ENCODE data around the gene NHS.

NHS gene

DNA sequence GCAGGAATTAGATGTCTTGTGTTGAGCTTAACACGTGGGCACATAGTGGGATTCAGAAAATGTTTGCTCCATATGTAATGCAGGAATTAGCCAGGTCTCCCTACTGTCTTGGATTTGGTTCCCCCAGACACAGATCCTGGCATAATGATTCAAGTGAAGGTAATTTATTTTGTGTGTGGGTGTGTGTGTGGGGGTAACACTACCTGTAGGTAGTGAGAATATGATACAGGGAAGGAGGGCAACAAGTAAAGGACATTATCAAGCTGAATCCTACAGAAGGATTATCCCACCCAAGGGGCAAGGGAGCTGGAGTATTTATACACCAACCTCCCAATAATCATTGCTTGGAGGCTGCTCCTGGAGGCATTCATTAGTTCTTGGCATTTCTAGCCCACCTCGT, 101.4 kb downstream of the NHS start:
- TF ChIP-seq POLR2AphosphoS5 (IDR thresholded peaks at IDR 0.05; ENCODE audit: low read depth, low read length), result no peak
- TF ChIP-seq FOXP2 (optimal IDR thresholded peaks at IDR 0.05; ENCODE audit: borderline replicate concordance, extremely low read depth, extremely low read length, insufficient read depth), result no peak
- TF ChIP-seq, protein P1, sequence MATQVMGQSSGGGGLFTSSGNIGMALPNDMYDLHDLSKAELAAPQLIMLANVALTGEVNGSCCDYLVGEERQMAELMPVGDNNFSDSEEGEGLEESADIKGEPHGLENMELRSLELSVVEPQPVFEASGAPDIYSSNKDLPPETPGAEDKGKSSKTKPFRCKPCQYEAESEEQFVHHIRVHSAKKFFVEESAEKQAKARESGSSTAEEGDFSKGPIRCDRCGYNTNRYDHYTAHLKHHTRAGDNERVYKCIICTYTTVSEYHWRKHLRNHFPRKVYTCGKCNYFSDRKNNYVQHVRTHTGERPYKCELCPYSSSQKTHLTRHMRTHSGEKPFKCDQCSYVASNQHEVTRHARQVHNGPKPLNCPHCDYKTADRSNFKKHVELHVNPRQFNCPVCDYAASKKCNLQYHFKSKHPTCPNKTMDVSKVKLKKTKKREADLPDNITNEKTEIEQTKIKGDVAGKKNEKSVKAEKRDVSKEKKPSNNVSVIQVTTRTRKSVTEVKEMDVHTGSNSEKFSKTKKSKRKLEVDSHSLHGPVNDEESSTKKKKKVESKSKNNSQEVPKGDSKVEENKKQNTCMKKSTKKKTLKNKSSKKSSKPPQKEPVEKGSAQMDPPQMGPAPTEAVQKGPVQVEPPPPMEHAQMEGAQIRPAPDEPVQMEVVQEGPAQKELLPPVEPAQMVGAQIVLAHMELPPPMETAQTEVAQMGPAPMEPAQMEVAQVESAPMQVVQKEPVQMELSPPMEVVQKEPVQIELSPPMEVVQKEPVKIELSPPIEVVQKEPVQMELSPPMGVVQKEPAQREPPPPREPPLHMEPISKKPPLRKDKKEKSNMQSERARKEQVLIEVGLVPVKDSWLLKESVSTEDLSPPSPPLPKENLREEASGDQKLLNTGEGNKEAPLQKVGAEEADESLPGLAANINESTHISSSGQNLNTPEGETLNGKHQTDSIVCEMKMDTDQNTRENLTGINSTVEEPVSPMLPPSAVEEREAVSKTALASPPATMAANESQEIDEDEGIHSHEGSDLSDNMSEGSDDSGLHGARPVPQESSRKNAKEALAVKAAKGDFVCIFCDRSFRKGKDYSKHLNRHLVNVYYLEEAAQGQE (IDR thresholded peaks at IDR 0.05; ENCODE audit: insufficient read depth in 1 of 2, low read depth in 2 of 2, low read length in 2 of 2), result no peak
- no peak for TF ChIP-seq SIN3A (IDR thresholded peaks at IDR 0.05; ENCODE audit: borderline replicate concordance, insufficient read depth, low read length)
- no peak for TF ChIP-seq TAF1 (IDR thresholded peaks at IDR 0.05; ENCODE audit: borderline replicate concordance, insufficient read depth, low read length)

DNA sequence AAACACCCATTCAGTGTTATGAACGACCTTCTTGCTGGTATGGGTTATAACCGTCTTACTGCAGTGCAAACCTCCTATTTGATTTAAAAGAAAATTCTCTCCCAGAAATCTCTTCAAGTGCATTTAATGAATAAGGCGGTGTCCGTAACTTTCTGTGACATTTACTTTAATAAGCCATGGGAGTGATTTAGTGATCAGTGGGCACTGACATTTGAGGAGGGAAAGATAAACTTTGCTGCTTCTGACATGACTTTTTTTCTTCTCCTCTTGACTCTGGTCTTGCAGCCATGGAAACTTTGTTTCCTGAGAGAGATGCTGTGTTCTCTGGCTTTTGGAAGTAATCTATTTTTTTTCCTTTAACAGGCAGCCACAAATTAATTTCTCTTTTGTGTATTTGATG, 106.1 kb downstream of the NHS start:
- TF ChIP-seq, protein P1 (IDR thresholded peaks at IDR 0.05; ENCODE audit: insufficient read depth in 1 of 2, low read depth in 2 of 2, low read length in 2 of 2), result no peak
- TF ChIP-seq TAF1 (IDR thresholded peaks at IDR 0.05; ENCODE audit: borderline replicate concordance, insufficient read depth, low read length) (no peak), SIN3A (IDR thresholded peaks at IDR 0.05; ENCODE audit: borderline replicate concordance, insufficient read depth, low read length) (no peak), POLR2AphosphoS5 (IDR thresholded peaks at IDR 0.05; ENCODE audit: low read depth, low read length) (no peak), FOXP2 (optimal IDR thresholded peaks at IDR 0.05; ENCODE audit: borderline replicate concordance, extremely low read depth, extremely low read length, insufficient read depth) (no peak)

DNA sequence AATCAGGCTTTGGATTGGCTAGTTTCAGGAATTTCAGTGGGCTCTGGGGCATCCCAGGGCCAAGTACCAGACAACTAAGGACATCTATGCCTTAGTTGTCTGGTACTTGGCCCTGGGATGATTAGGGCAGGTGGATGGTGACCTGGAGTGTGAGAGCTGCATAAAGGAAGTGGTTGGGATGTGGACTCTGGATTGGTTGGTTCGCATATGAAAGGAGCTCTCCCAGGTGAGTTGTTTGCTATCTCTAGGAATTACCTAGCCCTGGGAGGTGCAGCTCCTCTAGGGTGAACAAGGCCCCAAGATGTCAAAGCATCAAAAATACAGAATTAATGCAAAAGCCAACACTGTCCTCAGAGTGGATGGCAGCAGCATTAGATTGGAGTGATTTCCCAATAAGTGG, 109.6 kb downstream of the NHS start:
- TF ChIP-seq, protein P1 (IDR thresholded peaks at IDR 0.05; ENCODE audit: insufficient read depth in 1 of 2, low read depth in 2 of 2, low read length in 2 of 2), result no peak
- no peak for TF ChIP-seq SIN3A (IDR thresholded peaks at IDR 0.05; ENCODE audit: borderline replicate concordance, insufficient read depth, low read length)
- TF ChIP-seq FOXP2 (optimal IDR thresholded peaks at IDR 0.05; ENCODE audit: borderline replicate concordance, extremely low read depth, extremely low read length, insufficient read depth), result no peak
- TF ChIP-seq TAF1 (IDR thresholded peaks at IDR 0.05; ENCODE audit: borderline replicate concordance, insufficient read depth, low read length), result no peak
- no peak for TF ChIP-seq POLR2AphosphoS5 (IDR thresholded peaks at IDR 0.05; ENCODE audit: low read depth, low read length)

DNA sequence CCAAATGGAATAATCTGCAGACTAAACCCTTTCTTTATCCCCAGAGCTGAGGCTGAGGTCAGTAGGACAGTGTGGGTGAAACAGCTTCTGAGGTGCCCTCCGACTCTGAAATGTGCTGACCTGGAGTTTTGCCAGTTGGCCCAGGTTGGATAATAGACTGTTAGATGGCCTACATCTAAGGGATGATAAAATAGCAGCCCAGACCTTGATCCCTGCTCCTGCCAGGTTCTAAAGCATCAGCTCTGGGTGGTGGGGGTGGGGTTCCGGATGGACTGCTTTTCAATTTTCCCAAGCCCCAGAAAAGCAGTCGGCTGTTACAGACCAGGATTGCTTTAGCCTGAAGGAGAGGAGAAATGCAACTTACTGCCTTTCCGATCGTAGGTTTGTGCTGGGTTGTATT, 110.4 kb downstream of the NHS start:
- TF ChIP-seq SIN3A (IDR thresholded peaks at IDR 0.05; ENCODE audit: borderline replicate concordance, insufficient read depth, low read length), result no peak

DNA sequence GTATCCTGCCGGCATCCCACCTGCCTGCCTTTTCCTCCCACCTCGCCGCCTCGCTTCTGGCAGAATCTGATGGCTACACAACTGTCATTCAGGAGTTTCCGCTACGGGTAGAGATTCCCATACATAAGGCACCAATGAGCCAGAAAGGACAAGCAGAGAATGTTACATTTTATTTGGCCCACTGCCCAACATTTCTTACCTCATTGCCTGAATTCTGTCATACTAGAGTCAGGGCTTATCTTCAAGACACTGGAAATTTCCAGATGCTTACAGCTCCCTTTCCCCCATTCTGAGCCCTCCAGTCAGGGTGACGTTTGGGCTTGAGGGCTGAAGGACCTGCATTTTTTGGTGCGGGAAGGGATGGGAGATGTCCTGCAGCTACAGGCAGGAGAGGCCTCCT, 113.0 kb downstream of the NHS start:
- TF ChIP-seq, protein P1 (IDR thresholded peaks at IDR 0.05; ENCODE audit: insufficient read depth in 1 of 2, low read depth in 2 of 2, low read length in 2 of 2), result no peak
- TF ChIP-seq FOXP2 (optimal IDR thresholded peaks at IDR 0.05; ENCODE audit: borderline replicate concordance, extremely low read depth, extremely low read length, insufficient read depth) (no peak), SIN3A (IDR thresholded peaks at IDR 0.05; ENCODE audit: borderline replicate concordance, insufficient read depth, low read length) (no peak), TAF1 (IDR thresholded peaks at IDR 0.05; ENCODE audit: borderline replicate concordance, insufficient read depth, low read length) (no peak), POLR2AphosphoS5 (IDR thresholded peaks at IDR 0.05; ENCODE audit: low read depth, low read length) (no peak)

Data from PFSK-1 (cell line).